Activated CD4-positive, alpha-beta T cell treated with anti-CD3 and anti-CD28 coated beads, Interleukin-2, amount 50 U/mL, for 16 hours (primary cell): ENCODE results near the gene SDR9C7.
"Not testable (repeated sequence)": the region's sequence is repeated elsewhere in the genome, so short reads cannot be mapped to it uniquely, and the experiment has no call there.

Experiments
- DNase-seq: peaks from one replicate; pipeline ENCODE4 v3.0.0-alpha.2; 2020

Gene SDR9C7

DNA sequence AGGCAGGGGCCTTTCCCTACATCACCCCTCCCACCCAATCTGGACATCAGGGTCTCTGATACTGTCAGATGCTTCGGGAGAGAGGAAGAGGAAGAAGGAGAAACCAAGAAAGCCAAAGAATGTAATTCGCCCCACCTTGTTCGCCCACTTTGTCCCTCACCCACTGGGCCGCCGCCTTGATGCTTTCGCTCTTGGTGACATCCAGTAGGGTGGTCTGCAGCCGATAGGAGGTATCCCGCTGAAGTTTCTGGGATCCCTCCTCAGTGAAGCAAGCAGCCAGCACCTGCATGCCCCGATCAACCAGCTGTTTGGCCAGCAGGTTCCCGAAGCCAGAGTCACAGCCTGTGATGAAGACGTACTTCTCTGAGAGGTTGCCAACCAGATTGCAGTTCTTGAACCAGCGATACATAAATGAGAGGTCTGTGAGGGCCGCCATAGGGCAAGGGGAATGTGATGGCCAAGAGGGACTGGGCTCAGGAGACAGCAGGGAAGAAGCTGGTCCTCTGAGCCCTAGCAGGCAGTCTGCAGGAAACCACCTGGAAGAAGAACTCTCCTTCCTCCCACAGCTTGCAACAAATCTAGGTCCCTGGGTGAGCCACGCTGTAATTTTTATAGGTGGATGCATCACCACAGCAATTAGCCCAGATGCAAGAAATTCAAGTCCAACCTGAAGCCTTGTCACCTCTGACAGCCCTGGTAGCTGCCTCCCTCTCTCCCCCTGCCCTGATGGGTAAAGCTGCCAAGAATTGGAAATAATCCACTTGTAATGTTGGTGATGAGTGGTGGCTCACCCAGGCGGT lies at the start of gene SDR9C7:
Gene SDR9C7, minus strand, starts transcription at position 583 of the 800 bp plus-strand sequence. Its CDS starts 147 bp downstream, at position 436.
- no peak for DNase-seq

DNA sequence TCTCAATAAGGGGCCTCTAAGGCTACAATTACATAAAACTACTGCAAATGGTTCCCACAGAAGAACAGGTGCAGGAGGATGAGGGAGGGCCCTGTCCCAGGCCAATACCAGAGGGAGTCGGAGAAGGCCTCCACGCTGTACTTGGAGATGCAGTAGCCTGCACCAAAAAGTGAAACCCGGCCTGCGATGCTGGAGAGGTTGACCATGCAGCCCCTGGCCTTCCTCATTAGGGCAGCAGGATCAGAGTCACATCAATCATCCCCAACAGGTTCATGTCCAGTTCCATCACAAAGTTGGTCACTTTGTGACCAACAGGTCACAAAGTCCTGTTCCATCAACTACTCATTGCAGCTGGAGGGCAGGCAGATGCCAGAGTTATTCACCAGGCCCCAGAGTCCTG lies 49.2 kb upstream of the SDR9C7 start:
- DNase-seq, result no peak

DNA sequence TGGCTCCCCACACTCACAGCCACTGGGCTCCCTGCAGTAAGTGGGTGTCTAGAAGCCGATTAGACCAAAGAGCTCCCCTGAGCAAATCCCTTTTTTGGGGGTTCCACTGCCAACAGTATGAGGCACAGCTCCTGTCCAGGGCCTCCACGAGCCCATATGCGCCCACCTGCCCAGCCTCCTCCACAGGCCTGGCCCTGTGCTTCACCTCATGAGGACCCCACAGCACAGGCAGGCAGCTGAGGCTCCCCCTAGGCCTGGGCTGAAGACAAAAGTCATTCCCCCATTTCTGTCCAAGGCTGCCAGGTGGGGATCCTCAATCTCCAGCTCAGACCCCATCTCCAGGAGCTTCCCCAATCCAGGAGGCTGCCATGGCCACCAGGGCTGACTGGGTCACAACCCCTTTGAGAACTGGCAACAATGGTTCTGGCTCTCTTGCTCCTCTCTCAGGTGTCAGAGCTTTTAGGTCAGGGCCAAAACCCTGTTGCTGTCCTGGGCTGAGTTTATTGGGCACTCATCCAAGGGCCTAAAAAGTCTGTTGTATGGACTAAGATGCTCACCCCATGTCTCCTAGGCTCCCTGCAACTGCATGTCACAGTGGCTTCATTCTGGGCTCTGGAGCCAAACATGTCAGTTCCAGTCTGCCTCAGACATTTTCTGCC lies 48.5 kb upstream of the SDR9C7 start:
- DNase-seq, result not testable (repeated sequence)

DNA sequence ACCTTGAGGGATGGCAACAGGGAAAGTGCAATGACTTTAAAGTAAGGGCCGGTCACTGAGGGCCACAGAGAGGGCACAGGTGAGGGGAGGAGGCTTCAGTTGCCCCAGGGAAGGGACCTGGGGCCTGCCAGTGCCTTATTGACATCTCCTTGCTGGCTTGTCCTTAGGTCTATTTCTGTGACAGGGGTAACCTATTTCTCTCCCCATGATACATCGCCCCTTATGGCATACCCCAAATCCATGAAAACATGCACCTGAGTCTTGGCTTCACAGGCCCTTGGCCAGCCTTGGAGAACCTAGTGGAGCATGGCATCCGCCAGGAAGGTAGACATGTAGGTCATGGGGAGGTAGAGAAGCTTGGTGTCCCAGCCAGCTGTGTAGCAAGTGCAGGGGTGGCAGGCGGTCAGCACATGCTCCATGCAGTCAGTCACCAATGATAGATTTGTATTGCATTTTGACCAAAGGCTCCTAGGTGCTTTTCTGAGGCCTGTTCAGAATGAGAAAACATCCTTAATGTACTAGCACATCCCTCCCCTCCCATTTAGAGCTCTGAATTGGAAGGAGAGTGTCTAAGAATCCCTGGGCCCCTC lies 46.8 kb upstream of the SDR9C7 start:
- DNase-seq, result no peak

DNA sequence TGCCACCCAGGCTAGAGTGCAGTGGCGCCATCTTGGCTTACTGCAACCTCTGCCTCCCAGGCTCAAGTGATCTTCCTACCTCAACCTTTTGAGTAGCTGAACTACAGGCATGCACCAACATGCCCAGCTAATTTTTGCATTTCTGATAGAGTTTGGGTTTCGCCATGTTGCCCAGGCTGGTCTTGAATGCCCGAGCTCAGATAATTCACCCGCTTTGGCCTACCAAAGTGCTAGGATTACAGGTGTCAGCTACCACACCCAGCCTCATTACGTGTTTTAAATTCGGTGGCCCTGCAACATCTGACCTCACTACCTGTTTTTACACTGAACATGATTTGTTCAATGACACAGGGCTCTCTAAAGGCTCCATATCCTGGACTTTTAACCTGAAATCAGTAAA lies 46.1 kb upstream of the SDR9C7 start:
- no peak for DNase-seq

DNA sequence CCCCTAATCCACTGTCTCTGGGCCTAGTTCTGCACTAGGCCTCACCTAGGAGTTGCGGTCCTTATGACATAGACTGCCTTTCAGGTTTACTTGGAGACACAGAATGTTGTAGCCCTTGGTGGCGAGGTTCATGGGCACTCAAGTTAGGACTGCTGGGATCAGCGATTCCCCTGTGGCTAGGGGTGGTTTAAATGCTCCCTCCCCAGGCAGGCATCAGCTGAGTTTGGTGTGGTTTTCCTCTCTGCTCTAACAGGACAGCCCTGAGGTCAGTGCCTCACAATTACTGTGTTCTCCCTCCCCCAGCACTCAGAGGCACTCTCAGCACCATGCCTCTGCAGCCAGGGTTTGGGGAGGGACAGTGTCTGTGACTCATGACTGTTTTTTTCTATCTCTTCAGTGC lies 45.4 kb upstream of the SDR9C7 start:
- no peak for DNase-seq

DNA sequence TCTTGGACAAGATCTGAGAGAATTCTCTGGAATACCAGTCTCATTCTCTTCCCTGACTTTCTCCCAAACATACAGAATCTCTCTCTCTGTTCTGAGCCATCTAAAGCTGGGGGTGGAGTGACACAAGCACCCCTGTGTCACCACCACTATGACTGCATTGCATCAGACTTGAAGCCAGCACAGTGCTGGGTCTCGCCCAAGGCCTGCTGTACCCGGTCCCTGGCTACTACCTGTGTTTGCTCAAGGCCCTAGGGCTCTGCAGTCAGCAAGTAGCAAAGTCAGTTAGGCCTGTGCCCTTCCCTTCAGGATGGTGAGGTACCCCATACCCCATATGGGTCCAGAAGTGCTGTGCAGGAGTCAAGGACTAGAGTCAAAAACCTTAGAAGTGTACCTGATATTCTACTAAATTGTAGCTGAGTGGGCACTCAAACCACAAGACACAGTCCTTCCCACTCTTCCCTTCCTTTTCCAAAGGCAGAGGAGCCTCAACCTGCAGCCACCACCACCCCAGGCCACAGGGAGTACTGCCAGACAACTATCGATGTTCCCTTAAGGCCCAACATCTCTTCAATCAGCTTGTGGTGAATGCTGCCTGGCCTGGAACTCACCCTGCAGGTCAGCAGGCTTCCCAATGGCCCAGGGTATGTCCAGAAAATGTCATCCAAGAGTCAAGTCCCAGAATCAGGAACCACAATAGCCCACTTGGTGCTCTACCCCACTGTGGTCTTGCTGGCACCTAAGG lies 44.4 kb upstream of the SDR9C7 start:
- DNase-seq, result no peak

DNA sequence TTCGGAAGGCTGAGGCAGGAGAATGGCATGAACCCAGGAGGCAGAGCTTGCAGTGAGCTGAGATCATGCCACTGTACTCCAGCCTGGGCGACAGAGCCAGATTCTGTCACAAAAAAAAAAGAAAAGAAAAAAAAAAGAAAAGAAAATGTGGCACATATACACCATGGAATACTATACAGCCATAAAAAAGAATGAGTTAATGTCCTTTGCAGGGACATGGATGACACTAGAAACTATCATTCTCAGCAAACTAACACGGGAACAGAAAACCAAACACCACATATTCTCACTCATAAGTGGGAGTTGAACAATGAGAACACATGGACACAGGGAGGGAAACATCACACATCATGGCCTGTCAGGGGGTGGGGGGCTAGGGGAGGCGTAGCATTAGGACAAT lies 43.2 kb upstream of the SDR9C7 start:
- DNase-seq, result not testable (repeated sequence)

DNA sequence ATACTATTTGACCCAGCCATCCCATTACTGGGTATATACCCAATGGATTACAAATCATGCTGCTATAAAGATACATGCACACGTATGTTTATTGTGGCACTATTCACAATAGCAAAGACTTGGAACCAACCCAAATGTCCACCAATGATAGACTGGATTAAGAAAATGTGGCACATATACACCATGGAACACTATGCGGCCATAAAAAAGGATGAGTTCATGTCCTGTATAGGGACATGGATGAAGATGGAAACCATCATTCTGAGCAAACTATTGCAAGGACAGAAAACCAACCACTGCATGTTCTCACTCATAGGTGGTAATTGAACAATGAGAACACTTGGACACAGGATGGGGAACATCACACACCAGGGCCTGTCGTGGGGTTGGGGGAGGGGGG lies 40.0 kb upstream of the SDR9C7 start:
- DNase-seq, result not testable (repeated sequence)

DNA sequence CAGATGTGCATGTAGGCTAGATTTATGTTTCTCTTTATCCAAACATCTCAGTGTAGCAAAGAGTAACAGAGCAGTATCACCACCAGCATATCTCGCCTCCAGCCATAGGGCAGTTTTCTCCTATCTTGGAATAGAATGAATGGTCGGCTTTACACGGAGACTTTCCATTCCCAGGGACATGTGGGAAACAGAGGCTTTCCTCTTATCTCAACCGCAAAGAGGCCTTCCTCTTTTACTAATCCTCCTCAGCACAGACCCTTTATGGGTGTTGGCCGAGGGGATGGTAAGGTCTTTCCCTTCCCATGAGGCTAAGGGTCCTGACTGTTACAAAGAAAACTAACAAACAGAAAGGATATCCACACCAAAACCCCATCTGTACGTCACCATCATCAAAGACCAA lies 34.7 kb upstream of the SDR9C7 start:
- DNase-seq, result not testable (repeated sequence)

DNA sequence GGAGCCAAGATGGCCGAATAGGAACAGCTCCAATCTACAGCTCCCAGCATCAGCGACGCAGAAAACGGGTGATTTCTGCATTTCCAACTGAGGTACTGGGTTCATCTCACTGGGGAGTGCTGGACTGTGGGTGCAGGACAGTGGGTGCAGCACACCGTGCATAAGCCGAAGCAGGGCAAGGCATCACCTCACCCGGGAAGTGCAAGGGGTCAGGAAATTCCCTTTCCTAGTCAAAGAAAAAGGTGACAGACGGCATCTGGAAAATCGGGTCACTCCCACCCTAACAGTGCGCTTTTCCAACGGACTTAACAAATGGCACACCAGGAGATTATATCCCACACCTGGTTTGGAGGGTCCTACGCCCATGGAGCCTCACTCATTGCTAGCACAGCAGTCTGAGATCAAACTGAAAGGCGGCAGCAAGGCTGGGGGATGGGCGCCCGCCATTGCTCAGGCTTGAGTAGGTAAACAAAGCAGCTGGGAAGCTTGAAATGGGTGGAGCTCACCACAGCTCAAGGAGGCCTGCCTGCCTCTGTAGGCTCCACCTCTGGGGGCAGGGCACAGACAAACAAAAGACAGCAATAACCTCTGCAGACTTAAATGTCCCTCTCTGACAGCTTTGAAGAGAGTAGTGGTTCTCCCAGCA lies 31.9 kb upstream of the SDR9C7 start:
- not testable (repeated sequence) for DNase-seq

DNA sequence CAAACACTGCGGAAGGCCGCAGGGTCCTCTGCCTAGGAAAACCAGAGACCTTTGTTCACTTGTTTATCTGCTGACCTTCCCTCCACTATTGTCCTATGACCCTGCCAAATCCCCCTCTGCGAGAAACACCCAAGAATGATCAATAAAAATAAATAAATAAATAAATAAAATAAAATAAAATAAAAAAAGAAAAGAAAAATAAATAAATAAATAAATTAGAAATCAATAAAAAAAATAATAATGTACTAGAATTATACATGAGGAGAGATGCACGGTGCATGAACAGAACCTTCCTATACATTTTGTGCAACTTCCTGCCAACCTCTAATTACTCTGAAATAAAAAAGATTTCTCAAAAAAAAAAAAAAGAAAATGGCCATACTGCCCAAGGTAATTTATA lies 30.9 kb upstream of the SDR9C7 start:
- not testable (repeated sequence) for DNase-seq

DNA sequence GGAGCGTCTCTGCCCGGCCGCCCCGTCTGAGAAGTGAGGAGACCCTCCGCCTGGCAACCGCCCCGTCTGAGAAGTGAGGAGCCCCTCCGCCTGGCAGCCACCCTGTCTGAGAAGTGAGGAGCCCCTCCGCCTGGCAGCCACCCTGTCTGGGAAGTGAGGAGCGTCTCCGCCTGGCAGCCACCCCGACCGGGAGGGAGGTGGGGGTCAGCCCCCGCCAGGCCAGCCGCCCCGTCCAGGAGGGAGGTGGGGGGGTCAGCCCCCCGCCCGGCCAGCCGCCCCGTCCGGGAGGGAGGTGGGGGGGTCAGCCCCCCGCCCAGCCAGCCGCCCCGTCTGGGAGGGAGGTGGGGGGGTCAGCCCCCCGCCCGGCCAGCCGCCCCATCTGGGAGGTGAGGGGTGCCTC lies 29.3 kb upstream of the SDR9C7 start:
- DNase-seq, result not testable (repeated sequence)

DNA sequence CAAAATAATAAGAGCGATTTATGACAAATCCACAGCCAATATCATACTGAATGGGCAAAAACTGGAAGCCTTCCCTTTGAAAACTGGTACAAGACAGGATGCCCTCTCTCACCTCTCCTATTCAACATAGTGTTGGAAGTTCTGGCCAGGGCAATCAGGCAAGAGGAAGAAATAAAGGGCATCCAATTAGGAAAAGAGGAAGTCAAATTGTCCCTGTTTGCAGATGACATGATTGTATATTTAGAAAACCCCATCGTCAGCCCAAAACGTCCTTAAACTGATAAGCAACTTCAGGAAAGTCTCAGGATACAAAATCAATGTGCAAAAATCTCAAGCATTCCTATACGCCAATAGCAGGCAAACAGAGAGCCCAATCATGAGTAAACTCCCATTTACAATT lies 28.0 kb upstream of the SDR9C7 start:
- DNase-seq, result not testable (repeated sequence)

DNA sequence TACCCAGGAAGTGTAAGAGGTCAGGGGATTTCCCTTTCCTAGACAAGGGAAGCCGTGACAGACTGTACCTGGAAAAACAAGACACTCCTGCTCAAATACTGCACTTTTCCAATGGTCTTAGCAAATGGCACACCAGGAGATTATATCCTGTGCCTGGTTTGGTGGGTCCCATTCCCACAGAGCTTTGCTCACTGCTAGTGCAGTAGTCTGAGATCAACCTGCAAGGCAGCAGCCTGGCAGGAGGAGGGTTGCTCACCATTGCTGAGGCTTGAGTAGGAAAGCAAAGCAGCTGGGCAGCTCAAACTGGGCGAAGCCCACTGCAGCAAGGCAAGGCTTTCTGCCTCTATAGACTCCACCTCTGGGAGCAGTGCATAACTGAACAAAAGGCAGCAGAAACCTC lies 24.2 kb upstream of the SDR9C7 start:
- no peak for DNase-seq

DNA sequence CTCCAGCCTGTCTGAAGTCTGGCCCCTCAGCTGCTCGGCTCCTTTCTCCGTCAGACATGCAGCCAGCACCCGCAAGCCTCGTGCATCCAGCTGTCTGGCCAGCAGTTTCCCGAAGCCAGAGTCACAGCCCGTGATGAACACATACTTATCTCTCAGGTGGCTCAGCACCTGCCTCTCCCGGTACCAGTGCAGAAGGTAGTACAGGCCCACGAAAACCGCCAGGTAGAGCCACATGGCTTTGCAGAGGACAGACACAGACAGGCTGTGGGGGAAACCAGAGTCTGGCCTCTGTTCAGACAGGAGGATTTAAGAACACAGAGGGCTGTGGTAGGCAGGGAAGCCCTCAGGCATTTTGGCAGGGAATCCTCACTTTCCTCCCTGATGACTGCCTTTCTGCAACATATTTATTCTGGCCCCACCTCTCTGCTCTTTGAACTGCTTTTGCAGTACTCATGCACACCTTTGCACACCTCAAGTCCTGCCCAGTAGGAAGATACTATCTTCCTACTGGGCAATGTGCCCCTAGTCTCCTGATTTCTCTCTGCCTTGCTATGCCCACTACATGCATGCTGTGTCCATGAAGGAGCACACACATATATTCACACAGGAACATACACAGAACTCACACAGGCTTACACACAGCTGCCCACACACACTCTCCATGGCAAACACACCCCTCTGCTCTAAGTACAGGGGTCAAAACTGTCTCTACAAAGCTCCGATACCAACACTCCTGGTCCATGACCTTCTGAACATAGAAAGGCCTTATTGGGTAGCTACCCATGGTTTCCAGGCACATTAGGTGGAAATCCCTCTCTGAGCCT lies 23.2 kb upstream of the SDR9C7 start, which contains the start of gene RDH16:
Gene RDH16, minus strand, starts transcription at position 380 of the 824 bp plus-strand sequence. Its CDS starts 146 bp downstream, at position 234.
- no peak for DNase-seq

DNA sequence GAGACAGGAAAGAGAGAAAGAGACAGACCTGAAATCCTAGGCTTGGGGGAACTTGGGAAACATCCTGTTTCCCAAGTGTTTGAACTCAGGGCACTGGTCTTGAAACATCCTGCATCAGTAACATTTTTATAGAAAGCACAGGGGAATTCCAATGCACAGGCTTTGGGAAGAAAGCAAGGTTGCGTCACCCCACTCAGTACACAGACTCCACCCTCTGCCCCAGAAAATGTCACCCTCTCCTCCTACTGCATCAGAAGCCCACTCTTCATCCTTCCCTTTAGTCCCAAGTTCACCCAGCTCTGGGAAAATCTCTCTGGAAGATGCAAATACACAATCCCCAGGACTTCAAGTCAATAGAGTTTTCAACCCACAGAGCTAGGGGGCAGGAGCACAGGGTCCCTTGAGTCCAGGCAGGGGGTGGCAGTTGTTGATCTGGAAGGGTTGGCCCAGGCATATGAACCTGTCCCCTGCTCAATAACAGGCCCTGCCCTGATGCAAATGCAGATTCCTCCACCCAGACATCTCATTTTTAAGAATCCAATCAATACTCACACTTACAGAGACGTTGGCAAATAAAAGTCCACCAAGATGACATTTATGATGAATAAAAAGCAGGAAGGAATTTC lies 21.5 kb upstream of the SDR9C7 start:
- no peak for DNase-seq

DNA sequence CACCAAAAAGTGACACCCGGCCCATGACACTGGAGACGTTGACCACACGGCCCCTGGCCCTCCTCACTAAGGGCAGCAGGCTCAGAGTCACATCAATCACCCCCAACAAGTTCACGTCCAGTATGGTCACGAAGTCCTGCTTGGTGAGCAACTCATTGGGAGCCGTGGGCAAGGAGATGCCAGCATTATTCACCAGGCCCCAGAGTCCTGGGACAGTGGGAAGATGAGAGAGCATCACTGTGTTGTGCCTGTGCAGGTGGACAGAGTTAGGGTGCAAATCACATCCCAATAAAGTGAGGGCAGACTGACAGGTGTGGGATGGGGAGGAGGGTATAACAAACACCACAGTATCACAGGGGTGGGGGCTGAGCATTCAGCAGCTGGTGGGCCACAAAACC lies 20.7 kb upstream of the SDR9C7 start:
- no peak for DNase-seq

DNA sequence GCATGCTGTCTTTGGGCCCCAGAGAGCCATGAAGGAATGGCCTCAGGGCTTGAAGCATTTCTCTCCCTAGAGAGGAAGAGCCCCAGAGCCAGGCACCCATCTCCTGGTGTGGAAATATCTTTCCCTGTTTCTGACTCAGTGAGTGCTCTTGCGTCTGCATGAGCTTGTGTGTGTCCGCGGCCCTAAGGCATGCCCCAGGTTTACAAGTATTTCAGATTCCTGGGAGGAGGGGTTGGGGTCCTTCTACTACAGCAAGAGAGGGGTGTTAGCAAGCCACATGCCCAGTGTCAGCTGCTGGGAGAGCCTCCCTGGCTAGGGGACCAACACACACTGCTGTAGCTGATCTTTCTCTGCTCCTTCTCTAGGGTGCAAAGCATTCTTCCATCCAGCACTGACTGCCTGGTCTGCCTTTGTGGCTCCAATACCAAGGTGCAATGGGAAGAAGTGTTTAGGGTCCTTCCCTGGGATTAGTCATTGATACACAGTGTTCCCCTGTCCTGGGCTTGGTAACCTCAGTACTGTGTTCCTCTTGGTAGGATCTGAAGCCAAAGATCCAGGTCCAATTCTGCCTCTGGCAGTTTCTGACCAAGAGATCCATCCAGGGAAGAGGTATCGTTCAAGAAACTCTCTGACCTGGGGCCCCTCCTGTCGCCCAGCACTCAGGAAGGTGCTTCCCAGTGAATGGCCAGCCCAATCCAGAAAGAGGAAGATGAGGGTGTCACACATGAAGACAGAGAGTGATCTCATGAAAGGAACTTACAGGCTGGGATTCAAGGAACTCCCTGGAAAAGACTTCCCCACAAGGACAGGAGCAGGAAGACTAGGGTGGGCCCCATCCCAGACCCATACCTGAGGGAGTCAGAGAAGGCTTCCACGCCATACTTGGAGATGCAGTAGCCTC lies 20.1 kb upstream of the SDR9C7 start:
- no peak for DNase-seq

DNA sequence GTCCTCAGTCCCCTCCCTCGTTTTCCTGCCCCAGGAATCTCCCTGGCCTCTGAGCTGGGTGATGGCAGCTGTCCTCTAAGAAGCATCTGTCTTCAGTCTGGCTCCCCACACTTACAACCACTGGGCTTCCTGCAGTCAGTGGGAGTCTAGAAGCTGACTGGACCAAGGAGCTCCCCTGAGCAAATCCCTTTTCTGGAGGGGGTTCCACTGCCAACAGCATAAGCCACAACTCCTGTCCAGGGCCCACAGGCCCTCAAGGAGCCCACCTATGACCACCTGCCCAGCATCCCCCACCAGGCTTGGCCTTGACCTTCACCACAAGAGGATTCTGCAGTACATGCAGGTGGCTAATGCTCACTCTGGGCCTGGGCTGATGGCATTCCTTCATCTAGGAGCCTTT lies 19.1 kb upstream of the SDR9C7 start:
- no peak for DNase-seq
